Mesodermal cell (in vitro differentiated cells): ENCODE results near the gene INPPL1.

ENCODE experiments used
- H3K27ac ChIP-seq: 2 replicates; pipeline ENCODE4 v1.7.0; 2013; ENCODE audit warnings: mild to moderate bottlenecking, low read depth, low read length, moderate library complexity; ENCODE audit not compliant: severe bottlenecking
- H3K36me3 ChIP-seq: 2 replicates; pipeline ENCODE4 v1.7.1; 2013; ENCODE audit warnings: mild to moderate bottlenecking, low read length, moderate library complexity; ENCODE audit not compliant: control insufficient read depth, insufficient read depth
- H3K4me1 ChIP-seq: one replicate; pipeline ENCODE4 v1.7.1; 2013; ENCODE audit warnings: mild to moderate bottlenecking, low read length; ENCODE audit not compliant: insufficient read depth, control insufficient read depth, poor library complexity, severe bottlenecking
- H3K4me3 ChIP-seq: 2 replicates; pipeline ENCODE4 v1.7.0; 2013; ENCODE audit warnings: low read length, control low read depth, mild to moderate bottlenecking; ENCODE audit not compliant: insufficient read depth, poor library complexity, severe bottlenecking; ENCODE audit errors: extremely low read depth
- H3K9me3 ChIP-seq: 2 replicates; pipeline ENCODE4 v1.7.1; 2013; ENCODE audit warnings: mild to moderate bottlenecking, low read length, moderate library complexity; ENCODE audit not compliant: control insufficient read depth
- WGBS, 2 experiments: methylation state at CpG; one replicate each; pipeline ENCODE4 v1.1.5; 2013; ENCODE audit warnings: missing lambda C conversion rate in 2 of 2; ENCODE audit not compliant: insufficient coverage in 2 of 2; 5-methylcytosine and 5-hydroxymethylcytosine counted together

The INPPL1 gene

DNA sequence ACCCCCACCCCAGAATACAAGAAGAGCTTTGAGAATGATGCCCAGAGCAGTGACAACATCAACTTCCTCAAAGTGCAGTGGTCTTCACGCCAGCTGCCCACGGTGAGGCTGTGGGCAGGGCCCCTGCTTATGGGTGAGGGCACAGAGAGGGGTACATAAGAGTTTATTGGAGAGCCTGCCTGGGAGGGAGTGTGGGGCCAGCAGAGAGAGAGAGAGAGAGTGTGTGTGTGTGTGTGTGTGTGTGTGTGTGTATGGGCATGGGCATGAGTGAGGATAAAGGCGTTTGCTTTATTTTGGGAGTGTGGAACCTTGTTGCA, 9.9 kb downstream of the INPPL1 start:
- 92 to 95% methylated on average over 2 to 3 of the region's 3 CpGs for WGBS, 2 experiments
- Histone ChIP-seq H3K4me1 (peaks cover 10% of the 10 kb centered on the region), H3K9me3 (no peaks in the 10 kb centered on the region), H3K27ac (no peak overlapping the region), H3K4me3 (no peak overlapping the region), H3K36me3 (peaks cover 90% of the 10 kb centered on the region)

- Histone ChIP-seq H3K9me3 (no peaks in the 10 kb centered on the region), H3K4me1 (peaks cover 10% of the 10 kb centered on the region), H3K4me3 (no peak overlapping the region), H3K36me3 (peaks cover 86% of the 10 kb centered on the region), H3K27ac (no peak overlapping the region)
- WGBS, 2 experiments, result 86% methylated on average over 1 of the region's 4 CpGs; no CpG with 5 or more reads in 1 of the 2 experiments
Observed at GRCh38 chr11:72234920-72235319, 10.4 kb downstream of the INPPL1 start.

GRCh38 chr11:72235351-72236057, 10.9 kb downstream of the INPPL1 start:
- Histone ChIP-seq H3K27ac (no peak overlapping the region), H3K4me1 (peaks cover 10% of the 10 kb centered on the region), H3K4me3 (no peak overlapping the region), H3K36me3 (peaks cover 80% of the 10 kb centered on the region), H3K9me3 (no peaks in the 10 kb centered on the region)
- WGBS, 2 experiments, result 97 to 98% methylated on average over 11 to 13 of the region's 17 CpGs

- 88 to 93% methylated on average over 1 to 3 of the region's 4 CpGs for WGBS, 2 experiments
- peaks cover 73% of the 10 kb centered on the region for H3K36me3 ChIP-seq
- H3K27ac ChIP-seq, result peak overlapping the region; percentile 10
- H3K4me1 ChIP-seq, result peaks cover 10% of the 10 kb centered on the region
- no peak overlapping the region for H3K4me3 ChIP-seq
- no peaks in the 10 kb centered on the region for H3K9me3 ChIP-seq
Observed at GRCh38 chr11:72236083-72236697, 11.6 kb downstream of the INPPL1 start.

- Histone ChIP-seq H3K36me3 (peaks cover 68% of the 10 kb centered on the region), H3K27ac (no peak overlapping the region), H3K4me3 (no peak overlapping the region), H3K9me3 (no peaks in the 10 kb centered on the region), H3K4me1 (peaks cover 10% of the 10 kb centered on the region)
- 85 to 92% methylated on average over 2 of the region's 2 CpGs for WGBS, 2 experiments
Observed at GRCh38 chr11:72236774-72237111, 12.2 kb downstream of the INPPL1 start.

DNA sequence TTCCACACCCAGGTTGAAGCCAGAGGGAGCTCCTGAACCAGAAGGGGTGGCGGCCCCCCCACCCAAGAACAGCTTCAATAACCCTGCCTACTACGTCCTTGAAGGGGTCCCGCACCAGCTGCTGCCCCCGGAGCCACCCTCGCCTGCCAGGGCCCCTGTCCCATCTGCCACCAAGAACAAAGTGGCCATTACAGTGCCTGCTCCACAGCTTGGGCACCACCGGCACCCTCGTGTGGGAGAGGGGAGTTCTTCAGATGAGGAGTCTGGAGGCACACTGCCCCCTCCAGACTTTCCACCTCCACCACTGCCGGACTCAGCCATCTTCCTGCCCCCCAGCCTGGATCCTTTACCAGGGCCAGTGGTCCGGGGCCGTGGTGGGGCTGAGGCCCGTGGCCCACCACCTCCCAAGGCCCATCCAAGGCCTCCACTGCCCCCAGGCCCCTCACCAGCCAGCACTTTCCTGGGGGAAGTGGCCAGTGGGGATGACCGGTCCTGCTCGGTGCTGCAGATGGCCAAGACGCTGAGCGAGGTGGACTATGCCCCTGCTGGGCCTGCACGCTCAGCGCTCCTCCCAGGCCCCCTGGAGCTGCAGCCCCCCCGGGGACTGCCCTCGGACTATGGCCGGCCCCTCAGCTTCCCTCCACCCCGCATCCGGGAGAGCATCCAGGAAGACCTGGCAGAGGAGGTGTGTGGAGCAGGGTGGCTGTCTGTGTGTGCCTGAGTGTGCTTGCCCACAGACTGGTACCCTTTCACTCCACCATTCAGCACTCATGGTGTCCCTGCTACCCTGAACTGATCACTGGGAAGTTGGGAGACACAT, 12.8 kb downstream of the INPPL1 start:
- peaks cover 62% of the 10 kb centered on the region for H3K36me3 ChIP-seq
- WGBS, 2 experiments, result 88 to 90% methylated on average over 16 of the region's 22 CpGs

DNA sequence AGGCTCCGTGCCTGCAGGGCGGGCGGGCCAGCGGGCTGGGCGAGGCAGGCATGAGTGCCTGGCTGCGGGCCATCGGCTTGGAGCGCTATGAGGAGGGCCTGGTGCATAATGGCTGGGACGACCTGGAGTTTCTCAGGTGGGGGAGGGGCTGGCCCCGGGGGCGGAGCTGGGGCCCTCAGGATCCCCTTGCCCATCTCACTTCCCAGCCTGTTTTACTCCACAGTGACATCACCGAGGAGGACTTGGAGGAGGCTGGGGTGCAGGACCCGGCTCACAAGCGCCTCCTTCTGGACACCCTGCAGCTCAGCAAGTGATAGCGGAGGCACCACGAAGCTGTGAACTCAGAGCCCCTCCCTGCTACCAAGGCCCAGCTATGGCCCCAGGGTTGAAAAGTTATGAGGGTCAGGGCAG, 13.5 kb downstream of the INPPL1 start:
- H3K36me3 ChIP-seq, result peaks cover 55% of the 10 kb centered on the region

More for the DNA sequence above, 12.8 kb downstream of the INPPL1 start:
- no peaks in the 10 kb centered on the region for H3K9me3 ChIP-seq
- no peak overlapping the region for H3K4me3 ChIP-seq
- peaks cover 10% of the 10 kb centered on the region for H3K4me1 ChIP-seq
- no peak overlapping the region for H3K27ac ChIP-seq

GRCh38 chr11:72238492-72239312, 14.1 kb downstream of the INPPL1 start:
- no peak overlapping the region for H3K4me3 ChIP-seq
- WGBS, 2 experiments, result 56 to 57% methylated on average over 15 to 25 of the region's 28 CpGs

More for the DNA sequence above, 13.5 kb downstream of the INPPL1 start:
- Histone ChIP-seq H3K4me1 (peaks cover 10% of the 10 kb centered on the region), H3K4me3 (no peak overlapping the region), H3K27ac (no peak overlapping the region), H3K9me3 (no peaks in the 10 kb centered on the region)
- WGBS, 2 experiments, result 21 to 54% methylated on average over 7 to 9 of the region's 16 CpGs

GRCh38 chr11:72239313-72239848, 14.8 kb downstream of the INPPL1 start:
- peaks cover 10% of the 10 kb centered on the region for H3K4me1 ChIP-seq
- peak overlapping the region; percentile 19 for H3K4me3 ChIP-seq
- H3K9me3 ChIP-seq, result no peaks in the 10 kb centered on the region
- peaks cover 41% of the 10 kb centered on the region for H3K36me3 ChIP-seq
- WGBS, 2 experiments, result 23% methylated on average over 24 to 25 of the region's 25 CpGs
- H3K27ac ChIP-seq, result no peak overlapping the region

More at GRCh38 chr11:72238492-72239312, 14.1 kb downstream of the INPPL1 start:
- Histone ChIP-seq H3K36me3 (peaks cover 48% of the 10 kb centered on the region), H3K27ac (no peak overlapping the region), H3K9me3 (no peaks in the 10 kb centered on the region), H3K4me1 (peaks cover 10% of the 10 kb centered on the region)

GRCh38 chr11:72239849-72240460, 15.4 kb downstream of the INPPL1 start:
- H3K36me3 ChIP-seq, result peaks cover 36% of the 10 kb centered on the region
- WGBS, 2 experiments, result 14 to 27% methylated on average over 58 to 69 of the region's 69 CpGs
- peaks cover 10% of the 10 kb centered on the region for H3K4me1 ChIP-seq
- H3K9me3 ChIP-seq, result no peaks in the 10 kb centered on the region
- H3K27ac ChIP-seq, result no peak overlapping the region
- H3K4me3 ChIP-seq, result peak overlapping the region; percentile 19
